Measurements from ENCODE around the gene CALU. TPM values are rescaled to one million over a fixed set of nuclear protein-coding genes. Genes with fewer than 3 reads are reported as not detected.

CALU gene
- total and polyA plus RNA-seq, 7 donors = 52.0 to 236 (median 88.9) TPM

- H3K9me3 ChIP-seq = no peaks in the 10 kb centered on the region
- TF ChIP-seq CTCF (IDR thresholded peaks at IDR 0.05) = no peak
- peaks cover 2 to 45% of the 10 kb centered on the region in 2 donors for H3K36me3 ChIP-seq (ENCODE audit: insufficient read depth in 1 of 2, low read depth in 1 of 2)
- no peaks in the 10 kb centered on the region for H3K27me3 ChIP-seq (ENCODE audit: insufficient read depth in 3 of 3, low read length in 2 of 3)
- no peak for ATAC-seq
- 95 to 98% (median 97%) methylated on average over 12 of the region's 12 CpGs for WGBS, 3 donors
- H3K4me1 ChIP-seq = no peaks in the 10 kb centered on the region
- DNase-seq = no peak
- H3K4me3 ChIP-seq = no peak overlapping the region
- intact Hi-C loops (cut with DNase I) = no loop called here
- H3K27ac ChIP-seq = no peak overlapping the region
These were observed 34.4 kb downstream of the CALU start for GRCh38 chr7:128773604-128774003.

GRCh38 chr7:128774029-128774689, 35.0 kb downstream of the CALU start:
- ATAC-seq (peak in 2 of 4 donors; percentile 13 to 20), DNase-seq (no peak)
- no peaks in the 10 kb centered on the region for H3K4me1 ChIP-seq
- intact Hi-C loops (cut with DNase I) = no loop called here
- no peaks in the 10 kb centered on the region for H3K9me3 ChIP-seq
- no peak for TF ChIP-seq CTCF (IDR thresholded peaks at IDR 0.05)
- peaks cover 2 to 39% of the 10 kb centered on the region in 2 donors for H3K36me3 ChIP-seq (ENCODE audit: insufficient read depth in 1 of 2, low read depth in 1 of 2)
- no peak overlapping the region for H3K4me3 ChIP-seq
- no peak overlapping the region for H3K27ac ChIP-seq
- H3K27me3 ChIP-seq (ENCODE audit: insufficient read depth in 3 of 3, low read length in 2 of 3) = no peaks in the 10 kb centered on the region
- WGBS, 3 donors = 92 to 94% (median 93%) methylated on average over 13 of the region's 13 CpGs

GRCh38 chr7:128774921-128775320, 35.8 kb downstream of the CALU start:
- Histone ChIP-seq H3K27me3 (ENCODE audit: insufficient read depth in 3 of 3, low read length in 2 of 3) (no peaks in the 10 kb centered on the region), H3K9me3 (no peaks in the 10 kb centered on the region), H3K4me1 (no peaks in the 10 kb centered on the region), H3K27ac (no peak overlapping the region), H3K4me3 (no peak overlapping the region), H3K36me3 (ENCODE audit: insufficient read depth in 1 of 2, low read depth in 1 of 2) (peaks cover 0 to 32% of the 10 kb centered on the region in 2 donors)
- DNase-seq (no peak), ATAC-seq (peak in 3 of 4 donors; percentile 29 to 60 (median 31))
- no peak for TF ChIP-seq CTCF (IDR thresholded peaks at IDR 0.05)
- intact Hi-C loops (cut with DNase I) = no loop called here
- 64 to 81% (median 68%) methylated on average over 7 of the region's 7 CpGs for WGBS, 3 donors

- intact Hi-C loops (cut with DNase I) = no loop called here
- WGBS, 3 donors = 95 to 99% (median 97%) methylated on average over 4 of the region's 4 CpGs
- no peak for ATAC-seq
These were observed 36.8 kb downstream of the CALU start, which contains the start of gene OPN1SW for GRCh38 chr7:128775744-128776474. Gene OPN1SW (minus strand): TSS chr7:128775794. CDS start chr7:128775781, 13 bp downstream.

More at GRCh38 chr7:128775744-128776474, 36.8 kb downstream of the CALU start, which contains the start of gene OPN1SW:
- Histone ChIP-seq H3K27me3 (ENCODE audit: insufficient read depth in 3 of 3, low read length in 2 of 3) (no peaks in the 10 kb centered on the region), H3K4me1 (no peaks in the 10 kb centered on the region), H3K9me3 (no peaks in the 10 kb centered on the region), H3K36me3 (ENCODE audit: insufficient read depth in 1 of 2, low read depth in 1 of 2) (peaks cover 0 to 22% of the 10 kb centered on the region in 2 donors), H3K4me3 (no peak within 1 kb of the TSS), H3K27ac (no peak within 1 kb of the TSS)
- no peak for DNase-seq
- TF ChIP-seq CTCF (IDR thresholded peaks at IDR 0.05) = no peak

All from psoas muscle (tissue), 8 donors.